ENCODE measurements around the gene SERPINA3. TPM values are rescaled to one million over a fixed set of nuclear protein-coding genes. Genes with fewer than 3 reads are reported as not detected.

Gene SERPINA3
- total RNA-seq, 1 experiment from 2014 or later = not detected

DNA sequence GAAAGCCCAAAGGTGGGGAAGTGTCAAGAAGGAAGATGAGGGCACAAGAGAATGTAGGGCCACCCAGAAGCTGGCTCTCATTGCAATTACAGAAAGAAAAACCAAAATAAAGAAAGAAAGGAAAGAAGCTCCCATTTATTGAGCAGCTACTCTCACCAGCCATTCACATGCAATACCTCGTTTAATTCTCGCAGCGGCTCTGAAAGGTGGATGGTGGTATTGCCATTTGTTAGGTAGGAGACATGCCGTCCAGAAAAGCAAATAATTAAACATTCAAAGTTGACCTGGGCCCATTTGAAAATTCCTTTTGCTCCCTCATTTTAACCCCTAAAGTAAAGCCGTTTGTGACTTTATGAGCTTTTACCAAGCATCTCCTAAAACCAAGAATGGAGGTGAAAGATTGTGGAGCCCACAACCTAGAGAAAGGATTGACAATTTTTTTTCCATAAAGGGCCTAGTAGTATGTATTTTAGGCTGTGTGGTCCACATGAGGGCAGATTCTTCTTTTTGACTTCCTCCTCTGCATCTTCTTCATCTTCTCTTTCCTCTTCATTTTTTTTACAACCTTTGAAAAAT, 5.3 kb downstream of the SERPINA3 start:
- no TSS peak for BruUV-seq (replicated peaks)
- no peak for DNase-seq
- TF ChIP-seq, protein P1, sequence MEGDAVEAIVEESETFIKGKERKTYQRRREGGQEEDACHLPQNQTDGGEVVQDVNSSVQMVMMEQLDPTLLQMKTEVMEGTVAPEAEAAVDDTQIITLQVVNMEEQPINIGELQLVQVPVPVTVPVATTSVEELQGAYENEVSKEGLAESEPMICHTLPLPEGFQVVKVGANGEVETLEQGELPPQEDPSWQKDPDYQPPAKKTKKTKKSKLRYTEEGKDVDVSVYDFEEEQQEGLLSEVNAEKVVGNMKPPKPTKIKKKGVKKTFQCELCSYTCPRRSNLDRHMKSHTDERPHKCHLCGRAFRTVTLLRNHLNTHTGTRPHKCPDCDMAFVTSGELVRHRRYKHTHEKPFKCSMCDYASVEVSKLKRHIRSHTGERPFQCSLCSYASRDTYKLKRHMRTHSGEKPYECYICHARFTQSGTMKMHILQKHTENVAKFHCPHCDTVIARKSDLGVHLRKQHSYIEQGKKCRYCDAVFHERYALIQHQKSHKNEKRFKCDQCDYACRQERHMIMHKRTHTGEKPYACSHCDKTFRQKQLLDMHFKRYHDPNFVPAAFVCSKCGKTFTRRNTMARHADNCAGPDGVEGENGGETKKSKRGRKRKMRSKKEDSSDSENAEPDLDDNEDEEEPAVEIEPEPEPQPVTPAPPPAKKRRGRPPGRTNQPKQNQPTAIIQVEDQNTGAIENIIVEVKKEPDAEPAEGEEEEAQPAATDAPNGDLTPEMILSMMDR (conservative IDR thresholded peaks at IDR 0.05) = no peak
- no peak for TF ChIP-seq EZH2 (IDR thresholded peaks at IDR 0.05; ENCODE audit: low read depth)
- H3K4me2 ChIP-seq = no peak overlapping the region
- H3K9me3 ChIP-seq (ENCODE audit: insufficient read depth, low read depth) = no peaks in the 10 kb centered on the region
- no peaks in the 10 kb centered on the region for H3K9me2 ChIP-seq (ENCODE audit: insufficient read depth)
- intact Hi-C loops (cut with micrococcal nuclease; ENCODE audit: unreplicated experiment) = no loop called here
- H3K4me1 ChIP-seq (replicated peaks; ENCODE audit: insufficient read depth) = no peaks in the 10 kb centered on the region
- ChIA-PET POLR2A (ENCODE audit: unreplicated experiment) (no interaction called here), CTCF (no interaction called here)
- H2AFZ ChIP-seq = no peak overlapping the region
- H3K27ac ChIP-seq = no peak overlapping the region
- H3F3A ChIP-seq (ENCODE audit: insufficient read depth, low read depth) = no peaks in the 10 kb centered on the region
- no peaks in the 10 kb centered on the region for H4K20me1 ChIP-seq (ENCODE audit: insufficient read depth)
- no peaks in the 10 kb centered on the region for H3K27me3 ChIP-seq (ENCODE audit: insufficient read depth, low read depth)
- no peak overlapping the region for H3K4me3 ChIP-seq
- no peaks in the 10 kb centered on the region for H3K79me2 ChIP-seq (ENCODE audit: low read depth)
- no peaks in the 10 kb centered on the region for H3K36me3 ChIP-seq (ENCODE audit: low read depth)

DNA sequence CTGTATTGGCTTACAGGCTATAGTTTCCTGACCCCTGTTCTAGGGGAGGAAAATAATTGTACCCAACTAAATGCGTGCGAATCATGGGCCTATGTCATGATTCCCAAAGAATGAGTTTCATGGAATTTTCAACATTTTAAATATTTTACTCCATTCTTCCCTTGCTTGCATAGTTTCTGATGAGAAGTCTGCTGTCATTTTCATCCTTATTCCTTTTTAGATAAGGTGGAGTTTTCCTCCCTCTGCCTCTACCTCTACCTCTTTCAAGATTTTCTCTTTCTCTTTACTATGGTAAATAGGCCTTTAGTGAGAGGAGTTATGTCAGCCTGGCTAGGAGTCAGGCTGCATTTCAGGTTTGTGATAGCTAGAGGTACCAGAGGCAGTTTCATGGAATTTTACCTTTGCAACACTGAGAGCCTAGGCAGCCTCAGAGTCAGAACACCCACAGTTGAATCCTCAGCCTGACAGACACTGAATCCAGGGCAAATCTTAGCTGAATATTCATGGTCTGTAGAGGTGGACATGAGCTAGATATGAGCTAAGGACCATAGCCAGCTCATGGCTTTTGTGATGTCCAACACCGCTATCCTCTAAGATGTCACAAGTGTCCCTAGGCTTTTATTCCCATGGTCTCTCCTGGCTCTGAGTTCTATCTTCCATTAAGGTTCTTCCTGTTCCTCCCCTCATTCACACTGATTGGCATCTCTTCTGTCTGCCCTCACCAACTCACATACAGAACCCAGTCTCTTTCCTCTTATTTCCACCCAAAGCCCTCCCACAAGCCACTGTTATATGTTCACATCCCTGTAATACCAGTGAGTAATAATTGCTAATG, 6.0 kb downstream of the SERPINA3 start:
- H3K4me2 ChIP-seq = no peak overlapping the region
- H3K27ac ChIP-seq = no peak overlapping the region
- no peaks in the 10 kb centered on the region for H3K4me1 ChIP-seq (replicated peaks; ENCODE audit: insufficient read depth)
- no peaks in the 10 kb centered on the region for H3F3A ChIP-seq (ENCODE audit: insufficient read depth, low read depth)
- CTCF ChIA-PET = no interaction called here
- DNase-seq = no peak
- no peaks in the 10 kb centered on the region for H3K9me3 ChIP-seq (ENCODE audit: insufficient read depth, low read depth)
- H3K36me3 ChIP-seq (ENCODE audit: low read depth) = no peaks in the 10 kb centered on the region
- TF ChIP-seq, protein P1 (conservative IDR thresholded peaks at IDR 0.05) = no peak
- TF ChIP-seq EZH2 (IDR thresholded peaks at IDR 0.05; ENCODE audit: low read depth) = no peak
- no peaks in the 10 kb centered on the region for H4K20me1 ChIP-seq (ENCODE audit: insufficient read depth)
- H3K27me3 ChIP-seq (ENCODE audit: insufficient read depth, low read depth) = no peaks in the 10 kb centered on the region
- no peaks in the 10 kb centered on the region for H3K9me2 ChIP-seq (ENCODE audit: insufficient read depth)
- no peak overlapping the region for H3K4me3 ChIP-seq
- H2AFZ ChIP-seq = no peak overlapping the region
- POLR2A ChIA-PET (ENCODE audit: unreplicated experiment) = no interaction called here
- BruUV-seq (replicated peaks) = no TSS peak
- intact Hi-C loops (cut with micrococcal nuclease; ENCODE audit: unreplicated experiment) = no loop called here
- H3K79me2 ChIP-seq (ENCODE audit: low read depth) = no peaks in the 10 kb centered on the region

DNA sequence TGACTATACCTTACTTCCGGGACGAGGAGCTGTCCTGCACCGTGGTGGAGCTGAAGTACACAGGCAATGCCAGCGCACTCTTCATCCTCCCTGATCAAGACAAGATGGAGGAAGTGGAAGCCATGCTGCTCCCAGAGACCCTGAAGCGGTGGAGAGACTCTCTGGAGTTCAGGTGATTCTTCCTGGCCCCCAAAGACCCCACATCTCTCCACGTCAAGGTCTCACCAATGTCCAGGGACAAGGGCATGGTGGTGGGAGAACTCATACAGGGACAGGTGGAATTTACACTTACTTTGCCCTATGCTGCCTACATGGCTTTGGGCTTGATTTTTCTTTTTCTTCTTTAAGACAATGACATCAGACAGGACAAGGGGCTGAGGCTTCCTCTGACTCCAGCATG, 7.1 kb downstream of the SERPINA3 start:
- no peaks in the 10 kb centered on the region for H3K9me2 ChIP-seq (ENCODE audit: insufficient read depth)
- intact Hi-C loops (cut with micrococcal nuclease; ENCODE audit: unreplicated experiment) = no loop called here
- POLR2A ChIA-PET (ENCODE audit: unreplicated experiment) = no interaction called here

More for the DNA sequence above, 7.1 kb downstream of the SERPINA3 start:
- H3K4me1 ChIP-seq (replicated peaks; ENCODE audit: insufficient read depth) = no peaks in the 10 kb centered on the region
- H3K36me3 ChIP-seq (ENCODE audit: low read depth) = no peaks in the 10 kb centered on the region
- H4K20me1 ChIP-seq (ENCODE audit: insufficient read depth) = no peaks in the 10 kb centered on the region
- no TSS peak for BruUV-seq (replicated peaks)
- no peak for DNase-seq
- CTCF ChIA-PET = no interaction called here
- no peak overlapping the region for H3K4me2 ChIP-seq
- H3K4me3 ChIP-seq = no peak overlapping the region
- no peak overlapping the region for H2AFZ ChIP-seq
- H3F3A ChIP-seq (ENCODE audit: insufficient read depth, low read depth) = no peaks in the 10 kb centered on the region
- no peak for TF ChIP-seq EZH2 (IDR thresholded peaks at IDR 0.05; ENCODE audit: low read depth)
- TF ChIP-seq, protein P1 (conservative IDR thresholded peaks at IDR 0.05) = no peak
- H3K79me2 ChIP-seq (ENCODE audit: low read depth) = no peaks in the 10 kb centered on the region
- H3K27me3 ChIP-seq (ENCODE audit: insufficient read depth, low read depth) = peaks cover 4% of the 10 kb centered on the region; the same call in 1 of the 2 replicates
- no peaks in the 10 kb centered on the region for H3K9me3 ChIP-seq (ENCODE audit: insufficient read depth, low read depth)
- no peak overlapping the region for H3K27ac ChIP-seq
